GM12878 (cell line): ENCODE results near the gene ZNF581. TPM values are rescaled to one million over a fixed set of nuclear protein-coding genes. Genes with fewer than 3 reads are reported as not detected.

ENCODE experiments used
- ATAC-seq: fragments of 200-7000 bp; cut with Tn5 transposase; 3 replicates; pipeline ENCODE4 v1.9.1; 2020; ENCODE audit warnings: mild to moderate bottlenecking, moderate library complexity
- BruUV-seq: library from RNA; stranded (reverse); fragments of 400-500 nt; replicated peaks from 2 replicates; lab custom pipeline; 2021; lab: Mats Ljungman, UMichigan
- CTCF ChIA-PET: fragments of 300-600 bp; sonication (Branson Sonifier 250); formaldehyde crosslinking; extraction: SDS; loops from one replicate; lab custom pipeline; 2021; ENCODE audit warnings: inconsistent platforms; lab: Yijun Ruan, JAX
- POLR2A ChIA-PET: fragments of 350-600 bp; formaldehyde crosslinking; extraction: SDS; loops from one replicate; lab custom pipeline; 2021; ENCODE audit warnings: inconsistent platforms; lab: Charles Lee
- RAD21 ChIA-PET: fragments of 300-600 bp; sonication (Branson Sonifier 250); formaldehyde crosslinking; loops from one replicate; lab custom pipeline; 2023; ENCODE audit warnings: antibody characterized with exemption; ENCODE audit not compliant: unreplicated experiment; lab: Charles Lee
- SMC1A ChIA-PET: fragments of 300-600 bp; sonication (Branson Sonifier 250); formaldehyde crosslinking; loops from one replicate; lab custom pipeline; 2023; ENCODE audit not compliant: unreplicated experiment, uncharacterized antibody; lab: Charles Lee
- DNase-seq: peaks from one replicate; pipeline ENCODE4 v3.0.0-alpha.2; 2011; ENCODE audit warnings: low read depth, low spot score
- FAIRE-seq: peaks from 3 replicates; lab custom pipeline; 2011; peaks lifted over from hg19 to GRCh38; lab: Jason Lieb, UNC
- H2AFZ ChIP-seq: 2 replicates; pipeline ENCODE4 v1.6.0; 2011; ENCODE audit warnings: low read depth, low read length, control low read depth; ENCODE audit not compliant: control insufficient read depth
- H3K27ac ChIP-seq: 2 replicates; pipeline ENCODE4 v1.5.1; 2011; ENCODE audit warnings: control low read depth; ENCODE audit not compliant: control insufficient read depth, insufficient read depth
- H3K27me3 ChIP-seq, 2 experiments: replicated peaks in 1 of 2; 2 replicates each; pipeline versions ENCODE4 v1.6.0 to v1.6.1; 2011; ENCODE audit warnings: low read length in 1 of 2; ENCODE audit not compliant: control insufficient read depth in 2 of 2, insufficient read depth in 2 of 2
- H3K36me3 ChIP-seq, 2 experiments: 2 replicates each; pipeline ENCODE4 v1.5.1; 2011; ENCODE audit warnings: low read length in 1 of 2; ENCODE audit not compliant: control insufficient read depth in 2 of 2, insufficient read depth in 2 of 2
- H3K4me1 ChIP-seq: 2 replicates; pipeline ENCODE4 v1.6.1; 2011; ENCODE audit warnings: mild to moderate bottlenecking, low read length, moderate library complexity, mixed read lengths; ENCODE audit not compliant: control insufficient read depth, insufficient read depth
- H3K4me2 ChIP-seq: 2 replicates; pipeline ENCODE4 v1.6.0; 2011; ENCODE audit warnings: control low read depth; ENCODE audit not compliant: control insufficient read depth, insufficient read depth
- H3K4me3 ChIP-seq: fragments of 200-600 bp; sonication (generic); 2 replicates; pipeline ENCODE4 v1.5.1; 2016
- H3K79me2 ChIP-seq: 2 replicates; pipeline ENCODE4 v1.6.0; 2011; ENCODE audit warnings: low read length; ENCODE audit not compliant: control insufficient read depth, insufficient read depth
- H3K9ac ChIP-seq: 2 replicates; pipeline ENCODE4 v1.8.0; 2011; ENCODE audit warnings: low read length, control low read depth, mixed read lengths; ENCODE audit not compliant: control insufficient read depth, insufficient read depth
- H3K9me3 ChIP-seq: replicated peaks from 3 replicates; pipeline ENCODE4 v1.5.1; 2011; ENCODE audit warnings: mild to moderate bottlenecking, low read length; ENCODE audit not compliant: control insufficient read depth, insufficient read depth
- H4K20me1 ChIP-seq: 2 replicates; pipeline ENCODE4 v1.6.0; 2011; ENCODE audit not compliant: control insufficient read depth, insufficient read depth
- BMI1 ChIP-seq: fragments of 450-650 bp; IDR thresholded peaks from 2 replicates; pipeline ENCODE4 v1.6.1; 2016; ENCODE audit warnings: mild to moderate bottlenecking, moderate library complexity, borderline replicate concordance
- CREB1 ChIP-seq: IDR thresholded peaks from 2 replicates; pipeline ENCODE4 v1.6.1; 2012; ENCODE audit warnings: low read depth, mild to moderate bottlenecking, inconsistent platforms
- EED ChIP-seq: sonication (generic); IDR thresholded peaks from 2 replicates; pipeline ENCODE4 v1.6.1; 2016; ENCODE audit warnings: antibody characterized with exemption, low read depth
- HDAC6 ChIP-seq: fragments of 200-600 bp; sonication (generic); IDR thresholded peaks from one replicate; pipeline ENCODE4 v1.8.0; 2017; ENCODE audit warnings: antibody characterized with exemption; ENCODE audit not compliant: unreplicated experiment
- MEF2A ChIP-seq: IDR thresholded peaks from 2 replicates; pipeline ENCODE4 v1.6.1; 2011; ENCODE audit warnings: low read depth, mild to moderate bottlenecking, low read length, moderate library complexity; ENCODE audit not compliant: insufficient read depth
- NBN ChIP-seq: fragments of 450-650 bp; IDR thresholded peaks from 2 replicates; pipeline ENCODE4 v1.6.1; 2016
- NFIC ChIP-seq: IDR thresholded peaks from 2 replicates; pipeline ENCODE4 v1.6.1; 2012; ENCODE audit warnings: low read depth, mild to moderate bottlenecking, inconsistent platforms, low read length, moderate library complexity
- NFYB ChIP-seq: IDR thresholded peaks from 2 replicates; pipeline ENCODE4 v1.6.1; 2011; ENCODE audit warnings: low read depth, mild to moderate bottlenecking, low read length, improper control_type of control experiment, moderate library complexity; ENCODE audit not compliant: insufficient read depth
- NRF1 ChIP-seq: conservative IDR thresholded peaks from 2 replicates; pipeline ENCODE4 v1.6.1; 2011; ENCODE audit warnings: mild to moderate bottlenecking, low read depth, low read length, improper control_type of control experiment
- RAD51 ChIP-seq: fragments of 450-650 bp; IDR thresholded peaks from 2 replicates; pipeline ENCODE4 v1.6.1; 2016; ENCODE audit warnings: moderate library complexity, mild to moderate bottlenecking, inconsistent platforms
- RCOR1 ChIP-seq: conservative IDR thresholded peaks from 2 replicates; pipeline ENCODE4 v1.6.1; 2012; ENCODE audit warnings: low read depth, low read length, improper control_type of control experiment
- STAT1 ChIP-seq: fragments of 450-650 bp; conservative IDR thresholded peaks from 2 replicates; pipeline ENCODE4 v1.6.1; 2014; ENCODE audit warnings: antibody characterized with exemption, mild to moderate bottlenecking
- TAF1 ChIP-seq: IDR thresholded peaks from 2 replicates; pipeline ENCODE4 v1.6.1; 2011; ENCODE audit warnings: mild to moderate bottlenecking, low read depth, low read length, borderline replicate concordance
- ZNF24 ChIP-seq: fragments of 450-650 bp; IDR thresholded peaks from 2 replicates; pipeline ENCODE4 v1.6.1; 2017; ENCODE audit warnings: antibody characterized with exemption, mild to moderate bottlenecking
- WGBS: methylation state at CpG from one replicate; pipeline ENCODE4 v1.1.6; 2016; ENCODE audit warnings: low lambda C conversion rate; ENCODE audit not compliant: insufficient replicate concordance, insufficient coverage; ENCODE audit errors: missing lambda C conversion rate; 5-methylcytosine and 5-hydroxymethylcytosine counted together
- in situ Hi-C: fragments of 300-500 bp; cut with MboI; formaldehyde crosslinking; loops from 9 replicates; pipeline ENCODE4 v1.14.3; 2018; ENCODE audit warnings: mixed read lengths
- intact Hi-C: fragments of 100-400 bp; cut with micrococcal nuclease; formaldehyde crosslinking; loops from one replicate; pipeline ENCODE4 v1.14.2; 2022; ENCODE audit not compliant: unreplicated experiment
- polyA plus RNA-seq, 11 experiments: library from polyadenylated mRNA; depleted of rRNA in 4 of 11; unstranded in 6 of 11; stranded (reverse) in 5 of 11; fragments of >200 nt; fragmentation: Nextera tagmentation in 4 of 11; fragmentation: Illumina TruSeq in 1 of 11; extraction: Ambion mirVana in 4 of 11; extraction: Trizol in 1 of 11; gene quantifications; 1 replicate in 1 of 11; 2 replicates in 10 of 11; pipeline versions ENCODE4 v1.2.1 to v1.2.3, GENCODE V29; 2011 to 2016; ENCODE audit warnings: inconsistent platforms in 2 of 11, missing spikeins in 2 of 11, low read depth in 1 of 11
- total RNA-seq, 4 experiments: library from RNA; depleted of rRNA in 3 of 4; stranded (reverse); fragments of >200 nt in 3 of 4; fragmentation: Illumina TruSeq in 1 of 4; extraction: Trizol in 1 of 4; gene quantifications; 2 replicates each; pipeline versions ENCODE4 v1.2.1 to v1.2.3, GENCODE V29; 2013 to 2021
- TF ChIP-seq, protein P1 (sequence below): IDR thresholded peaks from 2 replicates; pipeline ENCODE4 v1.6.1; 2011; ENCODE audit warnings: mild to moderate bottlenecking, low read depth, low read length, moderate library complexity; ENCODE audit not compliant: insufficient replicate concordance

Gene ZNF581
- total and polyA plus RNA-seq, 10 of the 15 experiments (the other 5 are each of a cell fraction or from before 2014, with no cell fraction given) = 4.7 to 45.4 (median 22.2) TPM

DNA sequence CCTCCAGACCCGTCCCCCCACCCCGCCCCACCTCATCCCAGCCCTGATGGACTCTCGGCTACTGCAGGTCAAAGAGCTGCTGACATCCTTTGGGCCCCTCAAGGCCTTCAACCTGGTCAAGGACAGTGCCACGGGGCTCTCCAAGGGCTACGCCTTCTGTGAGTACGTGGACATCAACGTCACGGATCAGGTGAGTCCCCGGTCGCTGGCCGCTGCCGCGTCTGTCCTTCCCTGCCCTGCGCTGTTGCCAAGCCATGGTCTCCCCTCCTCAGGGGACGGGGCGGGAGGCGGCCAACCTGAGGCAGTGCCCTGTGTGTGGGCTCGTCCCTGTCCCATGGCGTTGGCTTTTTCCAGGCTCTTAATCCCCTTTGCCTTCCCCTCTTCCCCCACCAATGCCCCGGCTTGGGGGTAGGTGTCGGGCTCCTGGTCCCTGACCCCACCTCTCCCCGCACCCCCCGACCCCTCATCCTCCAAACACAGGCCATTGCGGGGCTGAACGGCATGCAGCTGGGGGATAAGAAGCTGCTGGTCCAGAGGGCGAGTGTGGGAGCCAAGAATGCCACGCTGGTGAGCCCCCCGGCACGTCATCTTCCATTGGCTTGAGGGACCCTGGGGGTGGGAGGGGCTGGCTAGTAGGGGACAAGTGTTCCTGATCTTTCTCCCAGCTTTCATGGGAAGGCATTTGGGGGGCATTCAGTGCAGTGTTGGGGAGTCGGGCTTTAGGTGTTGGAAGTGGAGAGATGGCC, 25.3 kb downstream of the ZNF581 start:
- peaks cover 18% of the 10 kb centered on the region for H4K20me1 ChIP-seq
- H3K36me3 ChIP-seq = peaks cover 35 to 55% of the 10 kb centered on the region in 2 experiments
- TF ChIP-seq NFYB (no peak), STAT1 (no peak), TAF1 (no peak), NFIC (no peak), BMI1 (no peak), ZNF24 (no peak), RCOR1 (no peak), HDAC6 (no peak), MEF2A (no peak), NRF1 (no peak), EED (no peak), RAD51 (no peak), NBN (no peak), CREB1 (no peak)
- TF ChIP-seq, protein P1, sequence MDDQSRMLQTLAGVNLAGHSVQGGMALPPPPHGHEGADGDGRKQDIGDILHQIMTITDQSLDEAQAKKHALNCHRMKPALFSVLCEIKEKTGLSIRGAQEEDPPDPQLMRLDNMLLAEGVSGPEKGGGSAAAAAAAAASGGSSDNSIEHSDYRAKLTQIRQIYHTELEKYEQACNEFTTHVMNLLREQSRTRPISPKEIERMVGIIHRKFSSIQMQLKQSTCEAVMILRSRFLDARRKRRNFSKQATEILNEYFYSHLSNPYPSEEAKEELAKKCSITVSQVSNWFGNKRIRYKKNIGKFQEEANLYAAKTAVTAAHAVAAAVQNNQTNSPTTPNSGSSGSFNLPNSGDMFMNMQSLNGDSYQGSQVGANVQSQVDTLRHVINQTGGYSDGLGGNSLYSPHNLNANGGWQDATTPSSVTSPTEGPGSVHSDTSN = no peak
- intact Hi-C loops (no loop called here), in situ Hi-C loops (loop anchor here (25.0 kb wide), 1 partner anchor 1531 kb away; the partner anchor contains the start of gene CNOT3)
- ChIA-PET RAD21 (no interaction called here), CTCF (interaction anchor here (1.0 kb wide), 1 partner anchor 36 kb away, joined by 5 read pairs; no protein-coding TSS in a partner anchor), POLR2A (interaction anchor here (0.6 kb wide), 1 partner anchor 277 kb away, joined by 4 read pairs; no protein-coding TSS in a partner anchor), SMC1A (no interaction called here)
- 93% methylated on average over 28 of the region's 30 CpGs for WGBS
- peaks cover 17% of the 10 kb centered on the region for H3K79me2 ChIP-seq
- no peak overlapping the region for H3K4me2 ChIP-seq
- no peak overlapping the region for H3K9ac ChIP-seq
- FAIRE-seq (no peak), ATAC-seq (no peak), DNase-seq (no peak)
- H3K27me3 ChIP-seq = no peaks in the 10 kb centered on the region
- no peak overlapping the region for H2AFZ ChIP-seq
- no peaks in the 10 kb centered on the region; the same call in 1 of the 2 replicates for H3K4me1 ChIP-seq
- no peak overlapping the region for H3K4me3 ChIP-seq
- no peak overlapping the region for H3K27ac ChIP-seq
- no peaks in the 10 kb centered on the region for H3K9me3 ChIP-seq
- no TSS peak for BruUV-seq
